ENCODE data around the gene NR2C2AP.
"Not testable (repeated sequence)": the region's sequence is repeated elsewhere in the genome, so short reads cannot be mapped to it uniquely, and the experiment has no call there.

NR2C2AP gene

DNA sequence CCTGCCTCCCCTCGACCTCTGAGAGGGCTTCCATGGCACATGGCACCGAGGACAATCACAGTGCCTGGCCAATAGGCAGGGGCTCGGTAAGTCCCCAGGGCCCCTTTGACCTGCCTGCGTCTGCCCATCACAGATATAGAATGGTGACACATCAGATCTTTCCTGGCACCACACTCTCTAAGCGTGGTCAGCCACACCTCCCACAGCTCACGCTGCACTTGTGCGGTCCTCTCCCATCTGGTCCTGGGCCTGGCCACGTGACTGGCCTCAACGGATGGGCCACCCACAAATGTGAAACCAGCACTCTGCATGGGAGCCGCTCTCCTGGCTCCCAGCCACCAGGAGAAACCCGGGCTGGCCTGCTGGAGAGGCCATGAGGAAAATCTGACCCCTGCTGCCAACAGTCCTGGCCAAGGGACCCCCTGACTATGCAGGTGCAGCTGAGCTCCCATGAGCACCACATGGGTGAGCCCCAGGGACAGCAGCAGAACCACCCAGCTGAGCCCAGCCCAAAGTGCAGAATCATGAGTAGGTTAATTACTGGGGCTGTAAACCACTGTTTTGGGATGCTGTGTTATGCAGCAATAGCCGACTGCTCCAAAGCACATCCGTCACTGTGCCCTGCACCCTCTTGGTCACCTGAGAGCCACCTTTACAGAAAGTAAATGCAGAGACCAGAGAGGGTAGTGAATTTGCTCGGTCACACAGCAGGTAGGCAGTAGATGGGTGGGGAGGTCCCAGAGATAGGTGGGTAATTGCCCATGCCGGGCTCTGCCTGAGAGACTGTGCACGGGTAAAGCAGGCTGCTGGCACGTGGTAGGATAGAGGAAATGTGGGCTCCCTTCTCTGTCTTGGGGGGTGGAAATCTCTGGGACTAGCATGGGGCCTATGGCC, 23.4 kb downstream of the NR2C2AP start:
- DNase-seq = no peak

DNA sequence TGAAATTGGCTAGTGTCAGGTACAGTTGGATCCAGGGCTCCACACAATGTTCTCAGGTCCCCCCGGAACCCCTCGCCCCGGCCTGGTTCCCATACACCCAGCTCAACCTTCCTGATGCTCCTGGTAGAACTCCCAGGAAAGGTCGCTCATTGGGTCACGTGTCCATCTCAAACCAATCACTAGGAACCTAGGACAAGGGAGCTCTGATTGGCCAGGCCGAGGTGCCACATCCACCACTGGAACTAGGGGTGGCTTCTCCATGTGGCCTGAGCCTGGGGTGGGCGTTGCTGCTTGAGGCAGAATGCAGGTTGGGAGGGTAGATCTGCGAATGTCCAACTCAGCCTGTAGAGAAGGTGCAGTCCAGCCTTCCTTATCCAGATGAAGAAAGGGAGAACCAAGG, 26.3 kb downstream of the NR2C2AP start:
- DNase-seq = no peak

DNA sequence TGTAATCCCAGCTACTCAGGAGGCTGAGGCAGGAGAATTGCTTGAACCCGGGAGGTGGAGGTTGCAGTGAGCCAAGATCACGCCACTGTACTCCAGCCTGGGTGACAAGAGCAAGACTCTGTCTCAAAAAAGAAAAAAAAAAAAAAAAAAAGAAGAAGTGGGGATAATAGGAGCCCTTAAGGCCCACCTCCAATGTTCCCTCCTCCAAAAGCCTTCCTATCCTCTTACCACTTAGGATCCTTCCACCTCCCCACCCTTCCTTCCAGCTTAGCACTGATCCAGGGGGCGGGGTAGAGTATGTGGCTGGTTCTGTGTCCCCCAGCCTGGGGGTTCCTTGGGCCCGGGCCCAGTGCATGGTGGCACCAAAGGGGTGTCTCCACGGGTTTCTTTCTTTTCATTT, 30.0 kb downstream of the NR2C2AP start:
- not testable (repeated sequence) for DNase-seq

DNA sequence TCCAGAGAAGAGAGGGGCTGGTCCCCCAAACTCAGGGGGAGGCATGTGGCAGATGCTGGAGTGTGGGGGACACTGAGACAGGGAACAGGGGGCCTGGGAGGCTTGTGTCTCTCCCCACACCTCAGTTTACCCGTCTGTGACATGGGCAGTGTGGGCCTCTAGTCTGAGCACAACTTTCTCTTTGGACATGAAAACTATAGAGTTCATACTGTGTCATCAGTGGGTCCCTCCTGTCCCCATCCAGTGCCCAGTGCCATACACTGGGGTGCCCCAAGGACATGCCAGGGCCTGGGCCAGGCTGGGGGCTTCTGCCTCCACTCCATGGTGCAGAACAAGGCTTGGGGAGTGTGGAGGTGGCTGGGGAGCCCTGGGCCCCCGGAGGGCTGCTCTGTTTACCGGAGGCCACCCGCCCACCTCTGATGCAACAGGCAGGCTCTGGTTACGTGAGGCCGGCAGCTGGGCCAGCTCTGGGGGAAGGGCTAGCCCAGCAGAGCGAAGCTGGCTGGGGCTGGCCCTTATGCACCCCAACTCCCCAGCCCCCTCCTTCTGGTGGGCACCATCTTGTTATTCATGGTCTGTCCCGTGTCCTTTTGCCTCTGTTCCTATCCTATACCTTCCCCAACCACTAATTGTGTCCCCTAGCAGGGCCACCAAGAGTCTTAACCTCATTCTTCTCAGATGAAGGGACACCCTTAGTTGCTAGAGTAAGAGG, 31.2 kb downstream of the NR2C2AP start:
- no peak for DNase-seq

DNA sequence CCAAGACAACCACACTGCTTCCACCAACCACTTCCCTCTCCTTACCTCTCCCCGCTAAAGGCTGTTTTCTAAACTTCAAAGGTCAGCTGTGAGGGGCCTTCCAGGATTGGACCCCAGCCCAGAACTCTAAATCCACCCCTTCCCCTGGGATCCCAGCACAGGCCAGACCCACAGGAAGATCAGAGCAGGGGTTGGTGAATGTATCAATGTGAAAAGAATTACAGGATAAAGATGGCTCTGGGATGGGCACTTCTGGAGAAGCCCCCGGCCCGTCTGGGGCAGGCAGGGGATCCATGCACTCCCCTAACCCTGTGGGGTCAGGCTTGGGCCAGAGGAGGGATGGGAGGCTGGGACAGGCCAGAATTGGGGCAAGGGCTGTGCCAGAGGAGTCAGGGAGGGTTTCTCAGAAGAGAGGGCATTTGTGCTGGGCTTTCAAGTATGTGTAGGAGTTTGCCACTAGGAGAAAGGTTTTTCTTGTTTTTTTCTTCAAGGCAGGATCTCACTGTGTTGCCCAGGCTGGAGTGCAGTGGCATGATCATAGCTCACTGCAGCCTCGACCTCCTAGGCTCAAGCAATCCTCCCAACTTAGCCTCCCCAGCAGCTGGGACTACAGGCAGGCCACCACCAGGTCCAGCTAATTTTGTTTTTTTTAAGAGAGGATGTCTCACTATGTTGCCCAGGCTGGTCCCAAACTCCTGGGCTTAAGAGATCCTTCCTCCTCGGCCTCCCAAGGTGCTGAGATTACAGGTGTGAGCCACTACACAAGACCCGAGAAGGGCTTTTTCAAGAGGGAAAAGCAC, 32.1 kb downstream of the NR2C2AP start:
- no peak for DNase-seq

DNA sequence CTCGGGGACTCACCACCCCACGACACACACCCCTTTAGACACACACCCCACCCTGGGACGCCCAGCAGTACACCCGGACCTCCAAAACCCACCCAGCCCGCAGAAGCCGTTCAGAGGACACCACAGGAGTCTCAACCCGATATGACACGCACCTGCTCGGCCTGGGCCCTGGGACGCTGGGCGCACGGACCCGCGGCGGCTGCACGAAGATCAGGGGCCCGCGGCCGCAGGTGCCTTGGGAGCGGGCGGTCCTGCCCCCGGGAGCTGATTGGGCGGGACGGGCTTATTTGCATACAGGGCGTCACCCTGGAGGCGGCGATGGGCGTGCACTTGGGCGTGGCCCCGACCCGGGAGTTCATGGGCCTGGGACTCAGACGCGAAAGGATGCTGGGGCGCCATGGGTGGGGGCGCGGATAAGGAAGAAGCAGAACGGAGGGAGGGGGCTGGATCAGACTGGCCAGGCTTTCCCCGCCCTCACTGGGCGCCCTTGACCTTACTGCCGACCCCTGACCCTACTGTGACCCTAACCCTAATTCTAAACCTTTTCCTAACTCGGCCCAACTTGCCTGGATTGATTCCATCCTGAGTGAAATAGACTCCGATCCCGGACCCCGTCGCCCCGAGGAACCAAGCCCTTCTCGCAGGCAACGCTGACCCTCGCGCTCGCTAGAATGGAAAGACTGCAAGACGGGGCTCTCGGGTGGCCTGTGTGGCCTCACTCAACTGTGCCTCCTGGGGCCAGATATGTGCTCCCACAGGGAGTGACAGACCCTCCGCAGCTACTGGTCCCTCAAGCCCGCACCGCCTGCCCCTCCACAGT, 33.0 kb downstream of the NR2C2AP start, which contains the start of gene MEF2B:
TSS of gene MEF2B (minus strand) at position 211 of the 820 bp plus-strand sequence. CDS start 19,528 bp downstream, outside the sequence.
- DNase-seq = peak; percentile 75

DNA sequence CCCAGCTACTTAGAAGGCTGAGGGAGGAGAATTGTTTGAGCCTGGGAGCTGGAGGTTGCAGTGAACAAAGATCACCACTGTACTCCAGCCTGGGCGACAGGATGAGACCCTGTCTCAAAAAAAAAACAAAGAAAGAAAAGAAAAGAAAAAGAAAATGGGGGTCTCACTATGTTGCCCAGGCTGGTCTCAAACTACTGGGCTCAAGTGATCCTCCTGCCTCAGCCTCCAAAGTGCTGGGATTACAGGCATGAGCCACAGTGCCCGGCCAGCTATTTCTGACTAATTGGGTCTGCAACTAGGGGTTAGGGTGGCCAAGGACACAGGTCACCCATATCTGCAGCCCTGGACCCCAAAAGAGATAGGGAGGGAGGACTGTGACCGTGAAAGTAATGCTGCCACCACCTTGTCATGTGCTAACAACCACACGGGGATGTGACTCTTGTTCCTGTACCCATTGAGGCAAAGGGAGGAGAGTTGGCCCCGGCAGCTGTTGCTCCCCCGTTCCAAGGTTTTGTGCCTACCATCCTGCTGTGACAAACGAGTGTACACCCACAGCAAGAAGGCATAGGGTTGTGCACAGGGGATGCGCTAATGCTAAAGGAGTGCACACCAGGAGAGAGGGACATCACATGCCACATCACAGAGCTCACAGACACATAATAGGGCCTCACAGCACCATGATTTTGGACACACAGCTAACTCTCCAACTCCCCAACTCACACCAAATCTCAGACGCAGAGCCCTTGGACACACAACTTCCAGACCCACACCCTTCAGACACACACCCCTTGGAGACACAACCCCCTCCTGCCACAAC, 33.8 kb downstream of the NR2C2AP start:
- no peak for DNase-seq

DNA sequence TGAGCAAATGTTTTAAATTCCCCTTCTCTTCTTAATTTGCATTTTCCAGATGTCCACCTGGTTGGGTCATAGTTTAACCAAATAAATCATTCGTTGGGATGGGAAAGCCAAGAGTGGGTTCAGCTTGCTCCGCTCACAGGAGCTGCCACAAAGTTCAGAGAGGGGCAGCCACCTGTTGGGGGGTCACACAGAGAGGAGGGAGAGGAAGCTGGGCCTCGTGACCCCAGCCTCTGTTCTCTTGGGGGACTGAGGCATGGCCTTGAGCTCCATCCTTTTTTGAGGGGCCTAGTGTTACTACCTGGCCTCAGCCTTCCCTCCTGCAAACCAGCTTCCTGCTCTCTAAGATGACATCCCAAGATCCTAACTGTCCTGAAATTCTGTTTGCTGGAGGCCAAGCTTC, 35.6 kb downstream of the NR2C2AP start:
- no peak for DNase-seq

DNA sequence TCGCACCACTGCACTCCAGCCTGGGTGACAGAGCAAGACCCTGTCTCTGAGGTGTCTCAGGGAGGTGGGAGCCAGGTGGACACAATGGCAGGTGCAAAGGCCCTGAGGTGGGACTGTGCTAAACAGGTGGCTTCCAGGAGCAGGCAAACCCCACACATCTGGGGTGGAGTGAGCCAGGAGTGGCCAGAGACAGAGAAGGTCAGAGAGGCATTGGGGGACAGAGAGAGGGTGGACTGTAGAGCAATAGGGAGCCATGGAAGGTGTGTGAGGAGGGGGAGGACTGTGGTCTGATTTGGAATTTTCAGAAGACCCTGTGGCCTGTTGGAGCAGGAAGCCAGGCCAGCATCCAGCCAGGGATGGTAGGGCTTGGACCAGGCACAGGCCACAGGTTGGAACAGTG, 37.8 kb downstream of the NR2C2AP start:
- no peak for DNase-seq

DNA sequence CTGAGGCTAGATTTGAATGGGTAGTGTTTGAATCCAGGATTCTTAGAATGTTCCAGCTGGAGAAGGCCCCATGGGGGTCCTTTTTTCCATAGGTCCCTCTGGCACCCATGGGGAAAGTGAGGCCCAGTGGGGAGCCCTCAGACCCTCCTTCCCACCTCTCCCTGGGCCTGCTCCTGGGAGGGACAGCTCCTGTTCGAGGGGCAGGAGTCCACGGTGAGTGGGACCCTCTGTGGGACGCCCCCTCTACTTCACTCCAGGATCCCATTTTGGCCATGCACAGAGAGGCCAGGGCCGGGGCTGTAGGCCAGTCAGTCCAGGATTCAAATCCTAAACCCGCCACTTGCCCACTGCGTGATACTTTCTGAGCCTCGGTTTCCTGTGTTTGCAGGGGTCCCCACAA, 40.7 kb downstream of the NR2C2AP start:
- DNase-seq = no peak

DNA sequence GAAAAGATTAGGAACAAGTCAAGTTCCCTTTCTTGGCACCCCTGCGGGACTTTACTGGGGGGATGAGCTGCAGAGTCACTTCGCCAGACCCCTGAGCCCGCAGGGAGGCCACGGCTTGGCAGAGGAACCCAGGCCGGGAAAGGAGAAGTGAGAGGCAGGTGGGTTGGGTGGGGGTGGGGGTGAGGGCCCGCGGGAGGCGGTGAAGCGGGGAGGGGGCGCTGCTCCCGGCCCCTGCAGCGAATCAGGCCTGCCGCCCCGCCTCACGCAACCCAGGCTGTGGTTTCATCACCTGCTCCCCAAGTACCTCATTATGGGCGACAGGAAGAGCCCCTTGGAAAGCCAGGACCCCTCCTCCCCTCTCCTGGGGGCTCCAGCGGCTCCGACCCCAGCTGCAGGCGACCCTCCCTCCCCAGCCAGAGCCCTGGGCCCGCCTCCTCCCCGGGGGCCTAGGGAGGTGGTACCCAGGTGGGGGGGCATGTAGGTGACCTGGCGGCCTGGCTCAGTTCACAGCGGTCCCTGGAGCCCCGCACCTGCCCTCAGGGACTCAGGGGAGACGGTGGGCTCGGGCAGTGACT, 42.7 kb downstream of the NR2C2AP start:
- DNase-seq = no peak

DNA sequence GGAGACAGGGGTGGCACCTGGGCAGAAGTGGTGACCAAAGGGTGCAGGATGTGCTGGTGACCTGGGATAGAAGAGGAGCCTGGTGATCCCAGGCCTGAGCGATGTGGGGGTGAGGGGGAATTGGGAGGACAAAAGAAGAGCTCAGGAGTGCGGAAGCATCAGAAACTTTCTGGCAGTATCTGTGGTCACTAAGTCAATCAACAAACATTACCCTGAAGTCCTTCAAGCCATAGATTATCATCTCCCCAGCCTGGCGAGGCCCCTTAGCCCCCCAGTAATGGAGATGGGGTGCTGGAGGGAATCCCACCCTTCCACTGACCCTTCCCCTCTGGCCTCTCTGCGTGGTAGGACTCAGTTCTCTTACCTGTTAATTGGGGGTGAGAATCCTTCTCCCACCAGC, 43.7 kb downstream of the NR2C2AP start:
- no peak for DNase-seq

DNA sequence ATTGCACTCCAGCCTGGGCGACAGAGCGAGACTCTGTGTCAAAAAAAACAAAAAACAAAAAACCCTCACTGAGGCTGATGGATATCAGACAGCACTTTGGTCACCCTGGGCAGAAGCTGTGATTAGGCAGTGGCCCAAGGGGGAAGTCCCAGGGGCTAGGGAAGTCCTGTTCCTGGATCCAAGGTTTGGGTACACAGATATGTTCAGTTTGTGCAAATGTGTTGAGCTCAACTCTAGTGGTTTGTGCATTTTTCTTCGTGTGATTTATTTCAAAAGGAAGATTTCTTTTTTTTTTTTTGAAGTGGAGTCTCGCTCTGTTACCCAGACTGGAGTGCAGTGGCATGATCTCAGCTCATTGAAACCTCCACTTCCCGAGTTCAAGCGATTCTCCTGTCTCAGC, 45.4 kb downstream of the NR2C2AP start:
- DNase-seq = no peak

DNA sequence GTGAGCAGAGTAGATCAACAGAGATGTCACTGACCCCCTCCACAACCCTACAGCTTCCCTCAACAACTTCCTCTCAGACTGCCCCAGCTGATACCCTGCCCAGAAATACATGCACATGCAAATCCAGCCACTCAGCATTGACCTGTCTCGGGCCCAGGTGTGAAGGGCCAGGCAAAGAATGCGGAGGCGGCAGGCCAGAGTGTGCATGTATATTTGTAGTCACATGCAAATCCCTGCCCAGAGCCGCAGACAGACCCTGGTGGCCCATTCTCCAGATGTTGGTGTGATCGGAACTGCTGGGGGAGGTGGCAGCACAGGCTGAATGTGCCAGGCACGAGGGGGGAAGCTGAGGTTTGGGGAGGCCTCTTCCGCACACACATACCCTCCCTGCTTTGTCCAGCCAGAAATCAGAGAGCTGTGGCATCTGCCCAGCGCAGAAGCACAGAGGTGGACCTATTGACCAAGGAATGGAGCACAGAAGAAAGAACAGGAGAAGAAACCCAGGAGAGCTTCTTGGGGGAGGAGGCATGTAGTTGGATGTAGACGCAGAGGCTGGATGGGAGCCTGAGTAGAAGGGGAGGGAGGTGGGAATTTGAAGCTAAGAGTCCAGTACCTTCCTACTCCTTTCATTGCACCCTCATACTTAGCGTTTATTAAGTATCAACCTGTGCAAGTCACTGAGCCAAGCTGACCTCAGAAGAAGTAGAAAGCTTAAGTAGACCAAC, 47.6 kb downstream of the NR2C2AP start:
- no peak for DNase-seq

DNA sequence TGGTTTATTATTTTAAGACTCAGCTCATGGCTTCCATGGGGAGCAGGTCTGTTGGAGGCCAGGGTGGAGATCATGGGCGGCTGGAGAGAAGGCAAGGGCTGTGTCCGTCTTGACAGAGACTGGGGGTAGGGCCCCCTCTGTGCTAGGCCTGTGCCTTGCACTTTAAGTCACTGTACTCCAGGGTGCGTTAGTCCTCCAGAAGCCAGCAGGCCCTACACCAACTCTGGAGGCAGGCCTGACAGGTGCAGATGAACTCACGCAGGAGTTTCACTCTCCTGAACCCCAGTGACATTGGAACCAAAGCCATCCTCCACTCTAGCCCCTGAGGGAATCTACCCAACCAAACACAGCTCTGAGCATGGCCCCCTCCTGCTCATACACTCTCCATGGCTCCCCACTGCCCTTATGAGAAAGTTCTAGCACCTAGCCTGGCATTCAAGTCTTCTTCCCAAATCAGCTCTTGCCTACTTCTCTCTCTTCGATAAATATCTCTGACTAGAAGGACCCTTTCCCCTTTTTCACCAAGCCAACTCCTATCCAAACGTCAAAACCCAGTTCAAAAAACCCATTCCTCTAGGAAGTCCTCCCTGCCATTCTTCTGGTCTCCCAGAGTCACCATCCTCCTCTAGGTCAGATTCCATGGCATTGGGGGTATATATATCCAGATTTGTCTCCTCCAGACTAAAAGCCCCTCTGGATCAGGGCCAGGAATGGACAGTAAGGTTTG, 48.3 kb downstream of the NR2C2AP start:
- no peak for DNase-seq

DNA sequence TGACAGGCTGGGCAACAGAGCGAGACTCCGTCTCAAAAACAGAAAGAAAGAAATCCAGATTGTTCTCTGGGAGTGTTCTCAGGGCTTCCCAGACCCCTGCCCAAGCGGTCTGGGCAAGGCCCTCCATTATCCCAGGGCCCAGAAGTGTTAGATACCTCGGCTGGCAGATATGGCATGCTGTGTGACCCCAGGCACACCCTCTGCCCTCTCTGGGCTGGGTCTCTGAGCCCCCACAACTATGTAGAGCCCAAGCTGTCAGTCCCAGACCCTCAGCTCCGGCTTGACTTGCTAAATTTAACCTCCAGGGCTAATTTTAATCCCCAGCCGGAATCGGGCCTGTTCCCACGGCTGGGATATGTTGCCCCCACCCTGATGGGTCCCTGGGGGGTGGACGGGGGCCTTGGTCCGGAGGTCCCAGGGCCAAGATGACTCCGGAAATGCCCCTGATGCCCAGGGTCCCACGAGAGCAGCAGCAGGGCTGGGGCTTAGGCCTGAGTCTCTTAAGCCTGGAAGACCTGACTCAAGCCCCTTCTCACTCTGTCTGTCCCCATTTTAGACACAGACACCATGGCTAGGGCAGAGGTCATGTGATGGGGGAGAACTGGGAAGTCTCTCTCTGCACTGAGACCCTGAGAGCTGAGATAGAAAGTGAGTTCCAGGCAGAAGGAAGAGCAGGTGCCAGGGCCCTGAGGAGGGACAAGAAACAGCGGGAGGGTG, 50.4 kb downstream of the NR2C2AP start:
- no peak for DNase-seq

DNA sequence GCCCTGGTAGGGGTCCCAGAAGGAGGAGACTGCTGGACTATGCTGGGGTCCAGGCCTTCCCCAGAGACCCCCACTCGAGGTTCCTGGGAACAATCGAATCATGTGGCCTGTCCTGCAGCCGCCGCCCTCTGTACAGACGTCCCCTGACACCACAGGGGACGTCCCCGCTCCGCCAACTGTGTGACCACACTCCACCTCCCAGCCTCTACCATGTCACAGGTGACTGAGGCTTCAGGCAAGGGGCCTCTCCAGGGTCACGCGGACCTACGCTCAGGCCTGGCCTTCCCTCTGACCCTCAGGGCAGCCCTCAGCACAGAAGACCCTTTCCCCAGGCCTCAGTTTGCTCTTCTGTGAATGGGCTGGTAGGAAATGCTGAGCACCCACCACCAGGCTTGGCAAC, 51.8 kb downstream of the NR2C2AP start:
- DNase-seq = no peak

All from activated CD4-positive, alpha-beta T cell treated with anti-CD3 and anti-CD28 coated beads, Interleukin-2, amount 50 U/mL, for 1 hour (primary cell).